AG09309 (cell line): ENCODE data around the gene ZNF236.

Source experiments
- DNase-seq: peaks from one replicate; pipeline ENCODE4 v3.0.0-alpha.2; 2010; ENCODE audit warnings: low read depth
- H3K4me3 ChIP-seq: 2 replicates; pipeline ENCODE4 v1.5.1; 2011; ENCODE audit warnings: mild to moderate bottlenecking, low read depth, low read length, moderate library complexity; ENCODE audit not compliant: control insufficient read depth
- TF ChIP-seq, protein P1 (sequence below): IDR thresholded peaks from 2 replicates; pipeline ENCODE4 v1.5.1; 2011; ENCODE audit warnings: mild to moderate bottlenecking, low read depth, low read length, inconsistent platforms; ENCODE audit not compliant: insufficient read depth, control insufficient read depth; ENCODE audit errors: missing control alignments

The ZNF236 gene

DNA sequence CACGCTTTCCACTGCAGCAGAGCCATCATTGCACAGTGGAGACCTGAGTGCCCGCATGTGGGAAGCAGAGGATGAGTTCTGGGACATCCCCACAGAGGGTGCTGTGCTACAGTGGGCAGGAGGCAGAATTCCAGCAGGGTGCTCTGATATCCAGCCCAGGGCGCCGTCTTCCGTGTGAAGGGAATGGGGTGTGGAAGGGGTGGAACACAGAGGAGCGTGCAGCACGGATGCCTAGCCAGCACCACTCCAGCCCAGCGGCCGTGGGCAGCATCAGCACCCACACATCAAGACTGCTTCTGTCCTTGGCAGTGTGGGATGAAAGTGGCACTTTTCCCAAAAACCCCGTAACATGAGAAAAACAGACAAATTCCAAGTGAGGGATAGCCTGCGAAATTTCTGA is 134.3 kb downstream of the ZNF236 start:
- no peak for DNase-seq
- no peak overlapping the region for H3K4me3 ChIP-seq
- TF ChIP-seq, protein P1, sequence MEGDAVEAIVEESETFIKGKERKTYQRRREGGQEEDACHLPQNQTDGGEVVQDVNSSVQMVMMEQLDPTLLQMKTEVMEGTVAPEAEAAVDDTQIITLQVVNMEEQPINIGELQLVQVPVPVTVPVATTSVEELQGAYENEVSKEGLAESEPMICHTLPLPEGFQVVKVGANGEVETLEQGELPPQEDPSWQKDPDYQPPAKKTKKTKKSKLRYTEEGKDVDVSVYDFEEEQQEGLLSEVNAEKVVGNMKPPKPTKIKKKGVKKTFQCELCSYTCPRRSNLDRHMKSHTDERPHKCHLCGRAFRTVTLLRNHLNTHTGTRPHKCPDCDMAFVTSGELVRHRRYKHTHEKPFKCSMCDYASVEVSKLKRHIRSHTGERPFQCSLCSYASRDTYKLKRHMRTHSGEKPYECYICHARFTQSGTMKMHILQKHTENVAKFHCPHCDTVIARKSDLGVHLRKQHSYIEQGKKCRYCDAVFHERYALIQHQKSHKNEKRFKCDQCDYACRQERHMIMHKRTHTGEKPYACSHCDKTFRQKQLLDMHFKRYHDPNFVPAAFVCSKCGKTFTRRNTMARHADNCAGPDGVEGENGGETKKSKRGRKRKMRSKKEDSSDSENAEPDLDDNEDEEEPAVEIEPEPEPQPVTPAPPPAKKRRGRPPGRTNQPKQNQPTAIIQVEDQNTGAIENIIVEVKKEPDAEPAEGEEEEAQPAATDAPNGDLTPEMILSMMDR, result no peak

DNA sequence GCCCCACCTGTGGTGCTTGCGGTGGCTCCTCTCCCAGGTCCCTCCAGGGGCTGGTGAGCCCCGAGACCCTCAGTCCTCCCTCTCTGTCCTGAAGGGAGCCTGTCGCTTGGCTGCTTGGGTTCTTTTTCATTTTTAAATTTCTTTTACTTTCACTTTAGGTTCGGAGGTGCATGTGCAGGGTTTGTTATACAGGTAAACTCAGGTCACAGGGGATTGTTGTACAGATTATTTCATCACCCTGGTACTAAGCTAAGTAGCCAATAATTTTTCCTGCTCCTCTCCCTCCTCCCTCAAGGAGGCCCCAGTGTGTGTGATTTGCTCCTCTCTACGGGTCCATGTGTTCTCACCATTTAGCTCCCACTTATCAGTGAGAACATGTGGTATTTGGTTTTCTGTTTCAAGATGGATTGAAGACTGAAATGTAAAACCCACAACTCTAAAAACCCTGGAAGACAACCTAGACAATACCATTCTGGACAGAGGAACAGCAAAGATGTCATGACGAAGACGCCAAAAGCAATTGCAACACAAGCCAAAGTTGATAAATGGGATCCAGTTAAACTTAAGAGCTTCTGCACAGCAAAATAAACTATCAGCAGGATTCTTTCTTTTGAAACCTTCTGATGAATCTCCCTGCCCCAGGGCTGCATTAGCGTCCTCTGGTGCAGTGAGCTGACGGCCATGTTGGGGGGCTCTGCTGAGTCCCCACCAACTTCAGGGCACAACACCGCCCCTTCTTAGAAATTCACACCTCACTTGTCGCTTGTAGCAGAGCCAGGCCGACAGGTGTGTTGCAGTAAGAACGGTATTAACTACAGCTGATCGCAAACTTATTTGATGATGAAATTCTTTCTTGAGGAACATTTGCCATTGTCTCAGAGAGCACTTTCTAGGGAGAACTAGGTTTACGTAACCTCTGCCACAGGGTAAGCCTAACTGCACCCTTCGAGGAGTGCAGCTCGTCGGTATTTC is 135.3 kb downstream of the ZNF236 start:
- DNase-seq, result no peak
- TF ChIP-seq, protein P1, result no peak

DNA sequence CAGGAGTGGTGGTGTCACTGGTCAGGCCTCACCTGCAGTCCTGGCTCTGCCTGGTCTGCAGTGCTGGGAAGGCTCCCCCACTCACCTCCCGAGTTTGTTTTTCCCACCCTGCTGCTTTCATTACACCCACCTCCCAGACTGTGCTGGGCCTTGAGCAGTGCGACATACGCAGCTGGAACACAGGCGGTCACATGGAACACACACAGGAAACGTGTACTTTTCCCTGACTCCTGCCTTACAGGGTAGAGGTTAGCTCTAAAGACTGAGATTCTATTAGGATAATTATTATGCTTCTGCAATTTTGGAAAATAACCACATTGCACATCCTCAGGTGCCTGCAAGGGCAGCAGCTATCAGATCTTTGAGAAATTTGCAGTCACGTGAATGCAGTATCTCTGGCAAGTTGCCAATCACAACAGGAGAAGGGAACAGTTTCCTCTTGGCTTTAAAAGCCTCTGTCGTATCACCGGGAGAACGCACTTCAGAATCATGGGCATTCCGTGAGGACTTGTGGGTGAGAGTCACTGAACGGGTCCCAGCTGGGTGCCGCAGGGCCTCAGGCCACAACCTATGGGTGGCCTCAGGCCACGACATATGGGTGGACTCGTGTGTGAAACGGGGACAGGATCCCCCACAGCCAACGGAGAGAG is 136.5 kb downstream of the ZNF236 start:
- DNase-seq, result no peak
- TF ChIP-seq, protein P1, result no peak
- no peak overlapping the region for H3K4me3 ChIP-seq

More for the DNA sequence above, 135.3 kb downstream of the ZNF236 start:
- no peak overlapping the region for H3K4me3 ChIP-seq

DNA sequence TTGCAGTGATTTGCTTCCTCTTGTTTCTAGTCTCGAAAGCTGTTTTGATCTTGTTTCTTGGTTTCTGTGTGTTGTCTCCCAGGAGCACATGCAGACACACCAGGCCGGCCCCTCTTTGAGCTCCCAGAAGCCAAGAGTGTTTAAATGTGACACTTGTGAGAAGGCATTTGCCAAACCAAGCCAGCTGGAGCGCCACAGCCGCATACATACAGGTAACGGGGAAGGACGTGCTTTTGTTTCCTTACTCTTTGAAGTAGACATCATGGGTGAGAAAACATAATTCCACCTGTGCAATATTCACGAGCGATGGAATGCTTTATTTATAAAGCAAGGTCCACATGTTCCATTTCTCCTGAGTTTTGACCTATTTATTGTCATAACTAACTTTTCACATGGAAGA is 137.2 kb downstream of the ZNF236 start:
- TF ChIP-seq, protein P1, result no peak
- H3K4me3 ChIP-seq, result no peak overlapping the region
- no peak for DNase-seq

DNA sequence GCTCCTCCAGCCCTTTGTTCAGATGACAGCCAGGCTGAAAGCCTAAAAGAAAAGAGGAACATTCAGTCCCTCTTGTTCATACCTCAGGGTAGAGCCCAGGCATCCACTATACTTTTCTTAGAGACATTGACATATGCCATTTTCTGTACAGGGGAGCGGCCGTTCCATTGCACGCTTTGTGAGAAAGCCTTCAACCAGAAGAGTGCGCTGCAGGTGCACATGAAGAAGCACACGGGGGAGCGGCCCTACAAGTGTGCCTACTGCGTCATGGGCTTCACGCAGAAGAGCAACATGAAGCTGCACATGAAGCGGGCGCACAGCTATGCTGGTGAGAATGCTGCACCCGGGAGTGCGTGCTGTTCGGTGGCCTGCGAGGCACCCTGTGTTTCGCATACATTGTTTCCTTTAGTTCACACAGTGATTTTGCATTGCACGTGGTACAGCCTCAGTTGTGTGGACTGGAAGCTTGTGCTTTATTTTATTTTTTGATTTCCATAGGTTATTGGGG is 138.2 kb downstream of the ZNF236 start:
- H3K4me3 ChIP-seq, result no peak overlapping the region
- DNase-seq, result no peak
- TF ChIP-seq, protein P1, result no peak

DNA sequence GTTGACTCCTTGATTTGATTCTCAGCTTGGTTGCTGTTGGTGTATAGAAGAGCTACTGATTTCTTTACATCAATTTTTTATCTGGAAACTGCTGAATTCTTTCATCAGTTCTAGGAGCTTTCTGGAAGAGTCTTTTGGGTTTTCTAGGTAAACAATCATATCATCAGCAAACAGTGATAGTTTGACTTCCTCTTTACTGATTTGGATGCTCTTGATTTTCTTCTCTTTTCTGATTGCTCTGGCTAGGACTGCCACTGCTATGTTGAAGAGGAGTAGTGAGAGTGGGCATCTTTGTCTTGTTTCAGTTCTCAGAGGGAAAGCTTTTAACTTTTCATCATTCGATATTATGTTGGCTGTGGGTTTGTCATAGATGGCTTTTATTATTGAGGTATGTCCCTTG is 140.5 kb downstream of the ZNF236 start:
- H3K4me3 ChIP-seq, result no peak overlapping the region
- DNase-seq, result no peak
- TF ChIP-seq, protein P1, result no peak
